ENCODE measurements around the gene LTB4R2. TPM values are rescaled to one million over a fixed set of nuclear protein-coding genes. Genes with fewer than 3 reads are reported as not detected.

LTB4R2 gene
- total and polyA plus RNA-seq, 2 experiments from 2014 or later = 0.40 to 12.6 TPM

GRCh38 chr14:24360281-24360680, 50.3 kb downstream of the LTB4R2 start (continued):
- no peak for TF ChIP-seq REST (IDR thresholded peaks at IDR 0.05; ENCODE audit: unreplicated experiment)
- TF ChIP-seq JUNB (IDR thresholded peaks at IDR 0.05; ENCODE audit: unreplicated experiment) = no peak
- no peak for TF ChIP-seq EZH2phosphoT487 (IDR thresholded peaks at IDR 0.05; ENCODE audit: unreplicated experiment)
- no peak for TF ChIP-seq EZH2 (IDR thresholded peaks at IDR 0.05; ENCODE audit: low read depth, unreplicated experiment)
- TF ChIP-seq NANOG (IDR thresholded peaks at IDR 0.05; ENCODE audit: borderline replicate concordance) = no peak
- TF ChIP-seq ZNF114 (CRISPR knock-in tag; IDR thresholded peaks at IDR 0.05) = no peak
- no peak for TF ChIP-seq ZNF331 (CRISPR knock-in tag; IDR thresholded peaks at IDR 0.05; ENCODE audit: low read depth)
- TF ChIP-seq POLR2AphosphoS5 (IDR thresholded peaks at IDR 0.05; ENCODE audit: low read depth) = no peak
- no peak for TF ChIP-seq STAT1 (IDR thresholded peaks at IDR 0.05; ENCODE audit: unreplicated experiment)

GRCh38 chr14:24361326-24361725, 51.4 kb downstream of the LTB4R2 start:
- no peak overlapping the region for H3K4me3 ChIP-seq
- H3K27me3 ChIP-seq (ENCODE audit: insufficient read depth) = peaks cover 69% of the 10 kb centered on the region
- no peaks in the 10 kb centered on the region for H3K36me3 Mint-ChIP-seq (ENCODE audit: low read depth)
- no peak overlapping the region for H3K27ac ChIP-seq (ENCODE audit: low read depth)
- peaks cover 25% of the 10 kb centered on the region for H3K27me3 Mint-ChIP-seq (ENCODE audit: insufficient read depth, low read depth, poor library complexity)
- peaks cover 9% of the 10 kb centered on the region; the same call in 1 of the 2 replicates for H3K4me1 ChIP-seq (ENCODE audit: insufficient read depth)
- H3K4me3 Mint-ChIP-seq = no peak overlapping the region
- no peaks in the 10 kb centered on the region for H3K36me3 ChIP-seq (ENCODE audit: insufficient read depth)
- no peak for ATAC-seq
- H3K27ac Mint-ChIP-seq = no peak overlapping the region
- H3K9me3 Mint-ChIP-seq = no peaks in the 10 kb centered on the region; the same call in 2 of the 3 replicates
- H3F3A ChIP-seq (replicated peaks; ENCODE audit: low read depth) = no peaks in the 10 kb centered on the region
- no peak overlapping the region for H2AFZ ChIP-seq
- no peaks in the 10 kb centered on the region; the same call in 1 of the 2 replicates for H4K20me1 ChIP-seq (replicated peaks; ENCODE audit: insufficient read depth)
- H3K9me2 ChIP-seq (ENCODE audit: insufficient read depth) = no peaks in the 10 kb centered on the region
- H3K4me1 Mint-ChIP-seq = peaks cover 11% of the 10 kb centered on the region
- no peak for DNase-seq (ENCODE audit: low spot score)
- H3K79me2 ChIP-seq (replicated peaks; ENCODE audit: insufficient read depth) = no peaks in the 10 kb centered on the region
- H3K4me2 ChIP-seq = no peak overlapping the region
- TF ChIP-seq ZNF114 (CRISPR knock-in tag; IDR thresholded peaks at IDR 0.05) = no peak
- TF ChIP-seq JUNB (IDR thresholded peaks at IDR 0.05; ENCODE audit: unreplicated experiment) = no peak
- TF ChIP-seq, protein P1, sequence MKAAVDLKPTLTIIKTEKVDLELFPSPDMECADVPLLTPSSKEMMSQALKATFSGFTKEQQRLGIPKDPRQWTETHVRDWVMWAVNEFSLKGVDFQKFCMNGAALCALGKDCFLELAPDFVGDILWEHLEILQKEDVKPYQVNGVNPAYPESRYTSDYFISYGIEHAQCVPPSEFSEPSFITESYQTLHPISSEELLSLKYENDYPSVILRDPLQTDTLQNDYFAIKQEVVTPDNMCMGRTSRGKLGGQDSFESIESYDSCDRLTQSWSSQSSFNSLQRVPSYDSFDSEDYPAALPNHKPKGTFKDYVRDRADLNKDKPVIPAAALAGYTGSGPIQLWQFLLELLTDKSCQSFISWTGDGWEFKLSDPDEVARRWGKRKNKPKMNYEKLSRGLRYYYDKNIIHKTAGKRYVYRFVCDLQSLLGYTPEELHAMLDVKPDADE (IDR thresholded peaks at IDR 0.05) = no peak
- TF ChIP-seq POLR2AphosphoS5 (IDR thresholded peaks at IDR 0.05; ENCODE audit: low read depth) = no peak
- TF ChIP-seq CTCF (conservative IDR thresholded peaks at IDR 0.05; ENCODE audit: low read depth in 2 of 2) = no peak
- no peak for TF ChIP-seq ZNF331 (CRISPR knock-in tag; IDR thresholded peaks at IDR 0.05; ENCODE audit: low read depth)
- no peak for TF ChIP-seq STAT1 (IDR thresholded peaks at IDR 0.05; ENCODE audit: unreplicated experiment)
- TF ChIP-seq, protein P2, sequence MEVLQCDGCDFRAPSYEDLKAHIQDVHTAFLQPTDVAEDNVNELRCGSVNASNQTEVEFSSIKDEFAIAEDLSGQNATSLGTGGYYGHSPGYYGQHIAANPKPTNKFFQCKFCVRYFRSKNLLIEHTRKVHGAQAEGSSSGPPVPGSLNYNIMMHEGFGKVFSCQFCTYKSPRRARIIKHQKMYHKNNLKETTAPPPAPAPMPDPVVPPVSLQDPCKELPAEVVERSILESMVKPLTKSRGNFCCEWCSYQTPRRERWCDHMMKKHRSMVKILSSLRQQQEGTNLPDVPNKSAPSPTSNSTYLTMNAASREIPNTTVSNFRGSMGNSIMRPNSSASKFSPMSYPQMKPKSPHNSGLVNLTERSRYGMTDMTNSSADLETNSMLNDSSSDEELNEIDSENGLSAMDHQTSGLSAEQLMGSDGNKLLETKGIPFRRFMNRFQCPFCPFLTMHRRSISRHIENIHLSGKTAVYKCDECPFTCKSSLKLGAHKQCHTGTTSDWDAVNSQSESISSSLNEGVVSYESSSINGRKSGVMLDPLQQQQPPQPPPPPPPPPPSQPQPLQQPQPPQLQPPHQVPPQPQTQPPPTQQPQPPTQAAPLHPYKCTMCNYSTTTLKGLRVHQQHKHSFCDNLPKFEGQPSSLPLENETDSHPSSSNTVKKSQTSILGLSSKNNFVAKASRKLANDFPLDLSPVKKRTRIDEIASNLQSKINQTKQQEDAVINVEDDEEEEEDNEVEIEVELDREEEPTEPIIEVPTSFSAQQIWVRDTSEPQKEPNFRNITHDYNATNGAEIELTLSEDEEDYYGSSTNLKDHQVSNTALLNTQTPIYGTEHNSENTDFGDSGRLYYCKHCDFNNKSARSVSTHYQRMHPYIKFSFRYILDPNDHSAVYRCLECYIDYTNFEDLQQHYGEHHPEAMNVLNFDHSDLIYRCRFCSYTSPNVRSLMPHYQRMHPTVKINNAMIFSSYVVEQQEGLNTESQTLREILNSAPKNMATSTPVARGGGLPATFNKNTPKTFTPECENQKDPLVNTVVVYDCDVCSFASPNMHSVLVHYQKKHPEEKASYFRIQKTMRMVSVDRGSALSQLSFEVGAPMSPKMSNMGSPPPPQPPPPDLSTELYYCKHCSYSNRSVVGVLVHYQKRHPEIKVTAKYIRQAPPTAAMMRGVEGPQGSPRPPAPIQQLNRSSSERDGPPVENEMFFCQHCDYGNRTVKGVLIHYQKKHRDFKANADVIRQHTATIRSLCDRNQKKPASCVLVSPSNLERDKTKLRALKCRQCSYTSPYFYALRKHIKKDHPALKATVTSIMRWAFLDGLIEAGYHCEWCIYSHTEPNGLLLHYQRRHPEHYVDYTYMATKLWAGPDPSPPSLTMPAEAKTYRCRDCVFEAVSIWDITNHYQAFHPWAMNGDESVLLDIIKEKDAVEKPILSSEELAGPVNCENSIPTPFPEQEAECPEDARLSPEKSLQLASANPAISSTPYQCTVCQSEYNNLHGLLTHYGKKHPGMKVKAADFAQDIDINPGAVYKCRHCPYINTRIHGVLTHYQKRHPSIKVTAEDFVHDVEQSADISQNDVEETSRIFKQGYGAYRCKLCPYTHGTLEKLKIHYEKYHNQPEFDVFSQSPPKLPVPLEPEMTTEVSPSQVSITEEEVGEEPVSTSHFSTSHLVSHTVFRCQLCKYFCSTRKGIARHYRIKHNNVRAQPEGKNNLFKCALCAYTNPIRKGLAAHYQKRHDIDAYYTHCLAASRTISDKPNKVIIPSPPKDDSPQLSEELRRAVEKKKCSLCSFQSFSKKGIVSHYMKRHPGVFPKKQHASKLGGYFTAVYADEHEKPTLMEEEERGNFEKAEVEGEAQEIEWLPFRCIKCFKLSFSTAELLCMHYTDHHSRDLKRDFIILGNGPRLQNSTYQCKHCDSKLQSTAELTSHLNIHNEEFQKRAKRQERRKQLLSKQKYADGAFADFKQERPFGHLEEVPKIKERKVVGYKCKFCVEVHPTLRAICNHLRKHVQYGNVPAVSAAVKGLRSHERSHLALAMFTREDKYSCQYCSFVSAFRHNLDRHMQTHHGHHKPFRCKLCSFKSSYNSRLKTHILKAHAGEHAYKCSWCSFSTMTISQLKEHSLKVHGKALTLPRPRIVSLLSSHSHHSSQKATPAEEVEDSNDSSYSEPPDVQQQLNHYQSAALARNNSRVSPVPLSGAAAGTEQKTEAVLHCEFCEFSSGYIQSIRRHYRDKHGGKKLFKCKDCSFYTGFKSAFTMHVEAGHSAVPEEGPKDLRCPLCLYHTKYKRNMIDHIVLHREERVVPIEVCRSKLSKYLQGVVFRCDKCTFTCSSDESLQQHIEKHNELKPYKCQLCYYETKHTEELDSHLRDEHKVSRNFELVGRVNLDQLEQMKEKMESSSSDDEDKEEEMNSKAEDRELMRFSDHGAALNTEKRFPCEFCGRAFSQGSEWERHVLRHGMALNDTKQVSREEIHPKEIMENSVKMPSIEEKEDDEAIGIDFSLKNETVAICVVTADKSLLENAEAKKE (CRISPR knock-in tag; IDR thresholded peaks at IDR 0.05) = no peak
- TF ChIP-seq EZH2 (IDR thresholded peaks at IDR 0.05; ENCODE audit: low read depth, unreplicated experiment) = no peak
- TF ChIP-seq CREB1 (CRISPR knock-in tag; IDR thresholded peaks at IDR 0.05; ENCODE audit: low read depth) = no peak

All from GM23338 (cell line).